ENCODE results near the gene PTTG1.

- no peak for TF ChIP-seq CTCF (optimal IDR thresholded peaks at IDR 0.05 in 1 of 3, IDR thresholded peaks at IDR 0.05 in 1 of 3, conservative IDR thresholded peaks at IDR 0.05 in 1 of 3; ENCODE audit: extremely low read depth in 1 of 3, insufficient read depth in 2 of 3, low read length in 3 of 3)
- TF ChIP-seq EZH2 (IDR thresholded peaks at IDR 0.05; ENCODE audit: low read length), result no peak
These were observed 37.4 kb downstream of the PTTG1 start for GRCh38 chr5:160458806-160459800.
